Chondrocyte (in vitro differentiated cells): Measurements from ENCODE around the gene METTL23. TPM values are rescaled to one million over a fixed set of nuclear protein-coding genes. Genes with fewer than 3 reads are reported as not detected.
A peak's percentile ranks its signal among the peaks of the same experiment; 100 is the strongest.

Experiments used
- DNase-seq: peaks from one replicate; pipeline ENCODE4 v3.0.0; 2021; ENCODE audit warnings: mixed read lengths, low spot score
- H3K27ac Mint-ChIP-seq: one replicate; pipeline ENCODE4 v1.8.0; 2021; ENCODE audit warnings: mild to moderate bottlenecking, moderate library complexity, mixed read lengths; ENCODE audit not compliant: unreplicated experiment
- H3K27me3 Mint-ChIP-seq: 2 replicates; pipeline ENCODE4 v1.8.0; 2021; ENCODE audit warnings: low read depth, mixed read lengths
- H3K36me3 Mint-ChIP-seq: 2 replicates; pipeline ENCODE4 v1.8.0; 2021; ENCODE audit warnings: low read depth, mixed read lengths
- H3K4me1 Mint-ChIP-seq: 2 replicates; pipeline ENCODE4 v1.8.0; 2021; ENCODE audit warnings: low read depth, mild to moderate bottlenecking, mixed read lengths
- H3K4me3 Mint-ChIP-seq: one replicate; pipeline ENCODE4 v1.8.0; 2021; ENCODE audit warnings: mild to moderate bottlenecking, moderate library complexity, mixed read lengths; ENCODE audit not compliant: unreplicated experiment
- H3K9me3 Mint-ChIP-seq: 2 replicates; pipeline ENCODE4 v1.8.0; 2021; ENCODE audit warnings: low read depth, mixed read lengths
- total RNA-seq: library from RNA; stranded (reverse); gene quantifications from 3 replicates; pipeline ENCODE4 v1.2.1, GENCODE V29; 2021
- TF ChIP-seq, protein P1 (sequence below): fragments of 200-600 bp; sonication (generic); IDR thresholded peaks from 2 replicates; pipeline ENCODE4 v1.5.0; 2021; ENCODE audit warnings: antibody characterized with exemption, mild to moderate bottlenecking, moderate library complexity

The METTL23 gene
- total RNA-seq, 1 donor from 2014 or later: 27.0 TPM

DNA sequence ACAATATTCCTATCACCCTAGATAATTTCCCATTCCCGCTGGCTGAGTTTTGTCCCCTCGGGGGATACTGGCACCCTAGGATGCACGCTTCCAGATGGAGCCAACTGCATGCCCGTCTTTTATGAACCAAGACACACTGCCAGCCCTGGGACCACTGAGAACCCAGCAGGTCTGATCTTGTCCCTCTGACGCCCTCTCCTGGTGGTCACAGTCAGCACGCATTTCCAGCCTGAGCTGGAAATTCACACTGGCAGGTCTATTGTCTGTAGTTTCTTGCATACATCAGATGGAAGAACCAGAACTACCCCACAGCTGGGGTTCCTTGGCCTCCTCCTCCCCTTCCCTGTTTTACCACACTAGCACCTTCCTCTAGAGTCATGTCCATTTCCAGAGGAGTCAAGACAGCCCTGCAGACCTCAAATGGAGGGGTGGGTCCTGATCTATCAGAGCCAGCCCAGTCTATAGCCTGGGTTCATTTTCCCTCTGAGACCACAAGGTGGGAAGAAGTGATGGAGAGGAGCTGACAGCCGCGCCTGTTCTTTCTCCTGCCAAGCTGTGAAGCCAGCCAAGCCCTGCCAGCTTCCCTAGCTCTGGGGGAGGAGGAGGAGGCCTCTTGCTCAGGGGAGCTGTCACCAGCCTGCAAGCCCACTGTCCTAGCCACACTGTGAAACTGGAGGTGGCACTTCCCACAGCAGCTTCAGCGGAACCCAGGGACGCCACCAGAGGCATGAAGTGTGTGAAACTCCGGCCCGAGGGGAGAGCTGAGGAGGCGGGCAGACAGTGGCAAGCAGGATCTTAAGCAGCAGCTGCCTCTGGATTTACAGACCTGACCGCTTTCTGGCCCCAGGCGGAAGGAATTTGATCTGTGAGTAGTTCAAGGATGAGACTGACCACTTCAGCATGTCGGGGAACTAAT, 45.2 kb upstream of the METTL23 start:
- H3K4me1 Mint-ChIP-seq: peaks cover 28% of the 10 kb centered on the region
- H3K27me3 Mint-ChIP-seq: no peaks in the 10 kb centered on the region
- no peak overlapping the region for H3K4me3 Mint-ChIP-seq
- no peak for DNase-seq
- H3K36me3 Mint-ChIP-seq: peaks cover 13% of the 10 kb centered on the region
- TF ChIP-seq, protein P1, sequence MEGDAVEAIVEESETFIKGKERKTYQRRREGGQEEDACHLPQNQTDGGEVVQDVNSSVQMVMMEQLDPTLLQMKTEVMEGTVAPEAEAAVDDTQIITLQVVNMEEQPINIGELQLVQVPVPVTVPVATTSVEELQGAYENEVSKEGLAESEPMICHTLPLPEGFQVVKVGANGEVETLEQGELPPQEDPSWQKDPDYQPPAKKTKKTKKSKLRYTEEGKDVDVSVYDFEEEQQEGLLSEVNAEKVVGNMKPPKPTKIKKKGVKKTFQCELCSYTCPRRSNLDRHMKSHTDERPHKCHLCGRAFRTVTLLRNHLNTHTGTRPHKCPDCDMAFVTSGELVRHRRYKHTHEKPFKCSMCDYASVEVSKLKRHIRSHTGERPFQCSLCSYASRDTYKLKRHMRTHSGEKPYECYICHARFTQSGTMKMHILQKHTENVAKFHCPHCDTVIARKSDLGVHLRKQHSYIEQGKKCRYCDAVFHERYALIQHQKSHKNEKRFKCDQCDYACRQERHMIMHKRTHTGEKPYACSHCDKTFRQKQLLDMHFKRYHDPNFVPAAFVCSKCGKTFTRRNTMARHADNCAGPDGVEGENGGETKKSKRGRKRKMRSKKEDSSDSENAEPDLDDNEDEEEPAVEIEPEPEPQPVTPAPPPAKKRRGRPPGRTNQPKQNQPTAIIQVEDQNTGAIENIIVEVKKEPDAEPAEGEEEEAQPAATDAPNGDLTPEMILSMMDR: peak; percentile 85
- H3K9me3 Mint-ChIP-seq: no peaks in the 10 kb centered on the region
- peak overlapping the region; percentile 30 for H3K27ac Mint-ChIP-seq

DNA sequence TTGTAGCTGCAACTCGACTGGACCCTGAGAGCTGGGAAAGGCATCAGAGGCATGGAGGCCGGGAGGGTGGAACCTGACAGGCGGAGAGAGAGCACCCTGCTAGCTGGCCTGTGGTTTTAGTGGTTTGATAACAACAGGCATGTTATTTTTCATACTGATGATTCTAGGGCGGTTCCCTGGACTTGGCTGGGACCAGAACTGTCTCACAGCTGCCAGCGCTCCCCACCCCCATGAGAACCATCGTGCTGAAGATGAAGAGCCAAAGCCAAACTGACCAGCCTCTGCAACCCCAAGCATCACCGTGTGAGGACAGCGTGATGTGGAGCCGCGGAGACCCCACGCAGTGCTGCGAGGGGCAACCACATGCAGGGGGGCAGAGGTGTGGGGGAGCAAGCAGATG, 44.3 kb upstream of the METTL23 start:
- Mint-ChIP-seq H3K27me3 (no peaks in the 10 kb centered on the region), H3K36me3 (peaks cover 13% of the 10 kb centered on the region), H3K4me3 (no peak overlapping the region), H3K4me1 (peaks cover 36% of the 10 kb centered on the region), H3K9me3 (no peaks in the 10 kb centered on the region), H3K27ac (peak overlapping the region; percentile 30)
- DNase-seq: no peak
- TF ChIP-seq, protein P1: no peak

DNA sequence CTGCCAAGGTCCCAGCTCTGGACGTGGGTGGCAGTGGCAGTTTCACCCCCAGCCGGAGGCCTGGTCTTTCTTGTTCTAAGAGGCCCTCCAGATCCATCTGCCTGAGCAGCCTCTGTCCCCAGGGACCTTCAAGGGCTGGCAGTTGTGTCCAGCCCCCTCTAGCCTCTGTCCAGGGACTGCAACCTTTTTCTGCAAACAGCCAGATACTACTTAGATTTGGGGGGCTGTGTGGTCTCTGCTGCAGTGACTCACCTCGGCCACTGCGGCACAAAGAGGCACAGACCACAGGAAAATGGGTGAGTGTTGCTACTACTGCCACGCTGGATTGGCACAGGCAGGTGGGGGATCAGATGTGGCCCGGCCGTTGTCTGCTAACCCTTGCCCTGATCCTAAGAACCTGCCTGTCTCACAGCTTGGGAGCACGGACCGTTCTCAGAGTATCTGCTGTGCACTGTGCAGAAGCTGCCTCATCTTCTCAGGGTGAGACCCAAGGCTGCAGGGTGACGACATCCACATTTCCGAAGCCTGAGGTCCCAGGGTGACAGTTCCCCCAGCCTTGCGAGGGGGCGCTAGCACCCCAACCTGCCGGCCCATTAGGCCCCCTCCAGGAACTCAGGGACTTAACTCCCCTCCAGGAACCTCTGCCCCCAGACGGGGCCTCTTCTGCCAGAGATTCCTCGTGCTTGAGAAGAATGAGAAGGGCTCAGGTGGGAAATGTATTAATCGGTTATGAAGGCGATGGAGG, 43.5 kb upstream of the METTL23 start:
- H3K27ac Mint-ChIP-seq: no peak overlapping the region
- peaks cover 45% of the 10 kb centered on the region for H3K4me1 Mint-ChIP-seq
- TF ChIP-seq, protein P1: peak; percentile 36
- H3K4me3 Mint-ChIP-seq: no peak overlapping the region
- H3K27me3 Mint-ChIP-seq: no peaks in the 10 kb centered on the region
- peaks cover 13% of the 10 kb centered on the region for H3K36me3 Mint-ChIP-seq
- no peaks in the 10 kb centered on the region for H3K9me3 Mint-ChIP-seq
- no peak for DNase-seq

DNA sequence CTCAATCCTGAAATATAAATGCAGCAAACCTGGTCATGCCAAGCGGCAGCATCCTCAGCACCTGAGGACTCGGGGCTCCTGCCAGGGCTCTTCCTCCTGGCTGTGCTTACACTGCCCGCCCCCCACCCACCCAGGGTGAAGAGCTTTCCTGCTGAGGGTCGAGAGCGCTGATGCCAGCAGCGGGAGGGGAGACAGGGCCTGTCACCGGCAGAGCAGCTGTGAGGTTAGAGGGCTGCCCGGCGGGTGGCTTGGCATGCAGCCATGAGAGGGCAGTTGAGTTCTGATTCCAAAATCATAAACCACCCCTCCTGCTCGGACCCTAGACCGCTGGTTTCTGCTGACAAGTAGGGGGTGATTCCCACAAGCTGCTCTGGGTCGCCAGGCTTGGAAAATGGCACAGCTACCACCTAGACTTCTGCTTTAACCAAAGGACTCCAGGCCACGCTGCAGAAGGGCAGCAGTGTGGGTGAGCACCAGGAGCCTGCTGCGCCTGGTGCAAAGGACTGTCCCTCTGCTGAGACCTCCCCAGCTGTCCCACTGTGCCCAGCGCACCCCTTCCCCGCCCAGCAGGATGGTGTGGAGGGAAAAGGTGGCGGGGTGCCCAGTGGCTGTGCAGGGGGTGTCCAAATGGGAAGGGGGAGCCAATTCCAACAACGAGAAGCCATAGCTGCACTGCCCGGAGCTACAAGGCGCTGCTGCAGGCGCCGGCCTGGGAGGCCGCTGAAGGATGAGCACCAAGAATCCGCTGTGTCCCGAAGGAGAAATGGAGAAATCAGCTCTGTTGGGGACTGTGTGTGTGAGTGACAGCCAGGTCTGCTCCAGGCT, 42.5 kb upstream of the METTL23 start:
- Mint-ChIP-seq H3K27me3 (no peaks in the 10 kb centered on the region), H3K4me3 (no peak overlapping the region), H3K4me1 (peaks cover 54% of the 10 kb centered on the region)

More for the DNA sequence above, 42.5 kb upstream of the METTL23 start:
- Mint-ChIP-seq H3K36me3 (peaks cover 13% of the 10 kb centered on the region), H3K9me3 (no peaks in the 10 kb centered on the region), H3K27ac (no peak overlapping the region)
- DNase-seq: no peak
- TF ChIP-seq, protein P1: no peak
